PC-3 (cell line): ENCODE data around the gene MAGI1. TPM values are rescaled to one million over a fixed set of nuclear protein-coding genes. Genes with fewer than 3 reads are reported as not detected.

Experiments used
- ATAC-seq: fragments of 200-7000 bp; cut with Tn5 transposase; 2 replicates; pipeline ENCODE4 v1.9.1; 2020; ENCODE audit warnings: mild to moderate bottlenecking, moderate library complexity
- BruUV-seq: library from RNA; stranded (reverse); fragments of 400-500 nt; replicated peaks from 2 replicates; lab custom pipeline; 2021; lab: Mats Ljungman, UMichigan
- CTCF ChIA-PET: fragments of 300-600 bp; sonication (Branson Sonifier 250); formaldehyde crosslinking; loops from one replicate; lab custom pipeline; 2022; ENCODE audit warnings: antibody characterized with exemption; lab: Charles Lee
- POLR2A ChIA-PET: fragments of 300-600 bp; sonication (Branson Sonifier 250); formaldehyde crosslinking; loops from one replicate; lab custom pipeline; 2022; ENCODE audit warnings: antibody characterized with exemption; ENCODE audit not compliant: unreplicated experiment; lab: Charles Lee
- DNase-seq: peaks from one replicate; pipeline ENCODE4 v3.0.0-alpha.2; 2015
- H2AFZ ChIP-seq: fragments of 300-600 bp; sonication (generic); 2 replicates; pipeline ENCODE4 v1.6.0; 2016; ENCODE audit warnings: antibody characterized with exemption, low read length
- H3F3A ChIP-seq: fragments of 300-600 bp; sonication (generic); one replicate; pipeline ENCODE4 v1.6.0; 2017; ENCODE audit warnings: antibody characterized with exemption, low read length, control low read depth, mild to moderate bottlenecking; ENCODE audit not compliant: unreplicated experiment
- H3K27ac ChIP-seq: fragments of 300-600 bp; sonication (generic); 2 replicates; pipeline ENCODE4 v1.5.1; 2016; ENCODE audit warnings: mild to moderate bottlenecking, low read length
- H3K27me3 ChIP-seq: fragments of 300-600 bp; sonication (generic); 2 replicates; pipeline ENCODE4 v1.6.1; 2016; ENCODE audit warnings: low read length, mixed read lengths
- H3K36me3 ChIP-seq: fragments of 300-600 bp; sonication (generic); 2 replicates; pipeline ENCODE4 v1.6.1; 2016; ENCODE audit warnings: low read depth, mixed run types, low read length, mixed read lengths
- H3K4me1 ChIP-seq: fragments of 300-600 bp; sonication (generic); 2 replicates; pipeline ENCODE4 v1.5.1; 2016; ENCODE audit warnings: low read length; ENCODE audit not compliant: insufficient read depth
- H3K4me2 ChIP-seq: fragments of 300-600 bp; sonication (generic); 2 replicates; pipeline ENCODE4 v1.6.0; 2016; ENCODE audit warnings: low read length
- H3K4me3 ChIP-seq: fragments of 300-600 bp; sonication (generic); 2 replicates; pipeline ENCODE4 v1.5.1; 2016; ENCODE audit warnings: mild to moderate bottlenecking, low read length, mixed read lengths
- H3K79me2 ChIP-seq: fragments of 300-600 bp; sonication (generic); 2 replicates; pipeline ENCODE4 v1.6.1; 2017; ENCODE audit warnings: low read length, mixed read lengths
- H3K9ac ChIP-seq: fragments of 300-600 bp; sonication (generic); 2 replicates; pipeline ENCODE4 v1.6.0; 2016; ENCODE audit warnings: mild to moderate bottlenecking, low read length
- H3K9me2 ChIP-seq: fragments of 300-600 bp; sonication (generic); replicated peaks from 2 replicates; pipeline ENCODE4 v1.6.1; 2016; ENCODE audit warnings: mixed run types, low read length, mixed read lengths
- H3K9me3 ChIP-seq: fragments of 300-600 bp; sonication (generic); 2 replicates; pipeline ENCODE4 v1.6.1; 2016; ENCODE audit warnings: low read length, mixed read lengths
- H4K20me1 ChIP-seq: fragments of 300-600 bp; sonication (generic); 2 replicates; pipeline ENCODE4 v1.6.1; 2016; ENCODE audit warnings: low read length, mixed read lengths
- EZH2 ChIP-seq: fragments of 300-600 bp; sonication (generic); IDR thresholded peaks from one replicate; pipeline ENCODE4 v1.6.1; 2017; ENCODE audit warnings: antibody characterized with exemption, mild to moderate bottlenecking, low read length; ENCODE audit not compliant: unreplicated experiment
- EZH2phosphoT487 ChIP-seq: fragments of 300-600 bp; sonication (generic); IDR thresholded peaks from 2 replicates; pipeline ENCODE4 v1.6.1; 2018; ENCODE audit warnings: mild to moderate bottlenecking, antibody characterized with exemption, low read length, borderline replicate concordance
- intact Hi-C: fragments of 100-400 bp; cut with micrococcal nuclease; formaldehyde crosslinking; loops from 2 replicates; pipeline ENCODE4 v1.9.0; 2023
- total RNA-seq: library from RNA; depleted of rRNA; stranded (reverse); fragments of >200 nt; gene quantifications from 2 replicates; pipeline ENCODE4 v1.2.3, GENCODE V29; 2014
- TF ChIP-seq, protein P1 (sequence below): fragments of 300-600 bp; sonication (generic); conservative IDR thresholded peaks from 2 replicates; pipeline ENCODE4 v1.5.1; 2017; ENCODE audit warnings: antibody characterized with exemption, low read depth, mild to moderate bottlenecking, low read length

Gene MAGI1
- total RNA-seq, 1 experiment from 2014 or later, result 8.9 TPM

DNA sequence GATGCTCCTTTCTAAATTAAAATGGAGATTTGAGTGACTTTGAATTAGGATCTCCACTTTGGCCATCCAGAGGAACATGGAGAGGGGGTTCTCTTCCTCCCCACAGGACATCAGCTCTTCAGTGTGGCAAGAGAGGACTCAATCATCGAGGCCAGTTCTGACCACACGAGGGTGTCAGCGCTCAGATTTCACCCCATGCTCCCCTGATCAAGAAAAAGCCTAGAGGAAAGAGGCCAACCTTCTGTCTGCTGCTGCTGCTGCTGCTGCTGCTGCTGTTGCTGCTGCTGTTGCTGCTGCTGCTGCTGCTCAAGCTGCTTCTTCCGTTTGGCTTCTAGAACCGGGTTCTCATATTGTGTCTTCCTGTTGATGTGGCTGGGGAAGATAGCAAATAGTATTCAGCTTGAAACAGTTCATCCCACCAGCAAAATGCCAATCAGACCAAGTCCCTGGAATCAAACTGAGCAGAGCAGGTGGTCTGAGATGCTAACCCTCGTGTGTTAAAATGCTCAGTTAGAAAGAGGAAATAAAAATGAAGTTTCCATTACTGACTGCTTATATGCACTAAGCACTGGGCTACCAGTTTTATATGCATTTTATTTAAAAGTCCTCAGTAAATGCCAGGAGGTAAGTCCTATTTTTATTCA is 599.0 kb downstream of the MAGI1 start:
- no peaks in the 10 kb centered on the region for H4K20me1 ChIP-seq
- DNase-seq (peak; percentile 43), ATAC-seq (peak; percentile 89)
- no peak overlapping the region for H2AFZ ChIP-seq
- CTCF ChIA-PET, result interaction anchor here (0.5 to 1.2 kb wide), 8 partner anchors 57 to 314 kb away, joined by 3 to 12 read pairs (median 4); no protein-coding TSS in a partner anchor
- intact Hi-C loops, result loop anchor here (1.0 to 10.0 kb wide), 3 partner anchors 135 to 293 kb away; no protein-coding TSS in a partner anchor
- no peak overlapping the region for H3K4me2 ChIP-seq
- no peak overlapping the region for H3K9ac ChIP-seq
- H3K79me2 ChIP-seq, result no peaks in the 10 kb centered on the region
- POLR2A ChIA-PET, result no interaction called here
- H3F3A ChIP-seq, result no peaks in the 10 kb centered on the region
- H3K27me3 ChIP-seq, result no peaks in the 10 kb centered on the region
- H3K36me3 ChIP-seq, result no peaks in the 10 kb centered on the region
- no peak for TF ChIP-seq EZH2
- TF ChIP-seq, protein P1, sequence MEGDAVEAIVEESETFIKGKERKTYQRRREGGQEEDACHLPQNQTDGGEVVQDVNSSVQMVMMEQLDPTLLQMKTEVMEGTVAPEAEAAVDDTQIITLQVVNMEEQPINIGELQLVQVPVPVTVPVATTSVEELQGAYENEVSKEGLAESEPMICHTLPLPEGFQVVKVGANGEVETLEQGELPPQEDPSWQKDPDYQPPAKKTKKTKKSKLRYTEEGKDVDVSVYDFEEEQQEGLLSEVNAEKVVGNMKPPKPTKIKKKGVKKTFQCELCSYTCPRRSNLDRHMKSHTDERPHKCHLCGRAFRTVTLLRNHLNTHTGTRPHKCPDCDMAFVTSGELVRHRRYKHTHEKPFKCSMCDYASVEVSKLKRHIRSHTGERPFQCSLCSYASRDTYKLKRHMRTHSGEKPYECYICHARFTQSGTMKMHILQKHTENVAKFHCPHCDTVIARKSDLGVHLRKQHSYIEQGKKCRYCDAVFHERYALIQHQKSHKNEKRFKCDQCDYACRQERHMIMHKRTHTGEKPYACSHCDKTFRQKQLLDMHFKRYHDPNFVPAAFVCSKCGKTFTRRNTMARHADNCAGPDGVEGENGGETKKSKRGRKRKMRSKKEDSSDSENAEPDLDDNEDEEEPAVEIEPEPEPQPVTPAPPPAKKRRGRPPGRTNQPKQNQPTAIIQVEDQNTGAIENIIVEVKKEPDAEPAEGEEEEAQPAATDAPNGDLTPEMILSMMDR, result peak; percentile 43
- no peaks in the 10 kb centered on the region for H3K9me3 ChIP-seq
- H3K9me2 ChIP-seq, result no peaks in the 10 kb centered on the region
- no peak overlapping the region for H3K27ac ChIP-seq
- H3K4me1 ChIP-seq, result no peaks in the 10 kb centered on the region
- H3K4me3 ChIP-seq, result no peak overlapping the region
- no TSS peak for BruUV-seq

DNA sequence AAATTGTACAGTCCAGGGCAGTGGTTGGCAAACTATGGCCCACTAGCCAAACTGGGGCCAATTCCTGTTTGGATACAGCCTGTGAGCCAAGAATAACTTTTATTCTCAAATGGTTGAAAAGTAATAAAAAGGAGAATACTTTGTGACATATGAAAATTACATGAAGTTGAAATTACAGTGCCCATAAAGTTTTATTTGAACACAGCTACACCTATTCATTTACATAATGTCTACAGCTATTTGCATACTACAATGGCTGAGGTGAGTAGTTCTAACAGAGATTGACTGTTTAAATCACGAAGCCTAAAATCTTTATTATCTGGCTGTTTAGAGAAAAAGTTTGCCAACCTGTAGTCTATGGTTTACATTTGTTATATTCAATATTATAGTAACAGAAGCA is 600.1 kb downstream of the MAGI1 start:
- CTCF ChIA-PET, result no interaction called here
- H3K9me2 ChIP-seq, result no peaks in the 10 kb centered on the region

DNA sequence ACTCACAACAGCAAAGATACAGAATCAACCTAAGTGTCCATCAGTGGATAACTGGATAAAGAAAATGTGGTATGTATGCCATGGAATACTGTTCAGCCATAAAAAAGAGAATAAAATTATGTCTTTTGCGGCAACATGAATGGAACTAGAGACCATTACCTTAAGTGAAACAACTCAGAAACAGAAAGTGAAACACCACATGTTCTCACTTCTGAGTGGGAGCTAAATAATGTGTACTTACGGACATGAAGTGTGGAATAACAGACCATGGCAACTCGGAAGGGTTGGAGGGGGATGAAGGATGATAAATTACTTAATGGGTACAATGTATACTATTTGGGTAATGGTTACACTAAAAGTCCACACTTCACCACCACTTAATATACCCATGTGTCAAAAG is 600.6 kb downstream of the MAGI1 start:
- no peak overlapping the region for H3K4me3 ChIP-seq
- H4K20me1 ChIP-seq, result no peaks in the 10 kb centered on the region
- no peak overlapping the region for H3K9ac ChIP-seq
- no peak for DNase-seq
- ChIA-PET POLR2A (no interaction called here), CTCF (no interaction called here)
- H2AFZ ChIP-seq, result no peak overlapping the region
- BruUV-seq, result no TSS peak
- H3F3A ChIP-seq, result no peaks in the 10 kb centered on the region
- no peaks in the 10 kb centered on the region for H3K27me3 ChIP-seq
- no peaks in the 10 kb centered on the region for H3K79me2 ChIP-seq
- H3K4me1 ChIP-seq, result no peaks in the 10 kb centered on the region
- TF ChIP-seq EZH2 (no peak), EZH2phosphoT487 (no peak)
- TF ChIP-seq, protein P1, result no peak
- intact Hi-C loops, result loop anchor here (2.0 kb wide), 1 partner anchor 295 kb away; no protein-coding TSS in a partner anchor
- no peaks in the 10 kb centered on the region for H3K36me3 ChIP-seq
- H3K4me2 ChIP-seq, result no peak overlapping the region
- H3K27ac ChIP-seq, result no peak overlapping the region
- no peak for ATAC-seq
- no peaks in the 10 kb centered on the region for H3K9me2 ChIP-seq
- H3K9me3 ChIP-seq, result no peaks in the 10 kb centered on the region

More for the DNA sequence above, 600.1 kb downstream of the MAGI1 start:
- Histone ChIP-seq H3K27ac (no peak overlapping the region), H3K4me1 (no peaks in the 10 kb centered on the region), H2AFZ (no peak overlapping the region), H3K9me3 (no peaks in the 10 kb centered on the region), H4K20me1 (no peaks in the 10 kb centered on the region), H3K27me3 (no peaks in the 10 kb centered on the region), H3K9ac (no peak overlapping the region), H3K4me3 (no peak overlapping the region), H3K36me3 (no peaks in the 10 kb centered on the region), H3K4me2 (no peak overlapping the region), H3K79me2 (no peaks in the 10 kb centered on the region), H3F3A (no peaks in the 10 kb centered on the region)
- no TSS peak for BruUV-seq
- intact Hi-C loops, result loop anchor here (1.0 to 2.0 kb wide), 2 partner anchors 235 to 294 kb away; no protein-coding TSS in a partner anchor
- POLR2A ChIA-PET, result no interaction called here
- DNase-seq (no peak), ATAC-seq (no peak)
- TF ChIP-seq EZH2, result no peak
- TF ChIP-seq EZH2phosphoT487, result no peak
- TF ChIP-seq, protein P1, result no peak
